ENCODE results near the gene MAGOH.
"Not testable (repeated sequence)": the region's sequence is repeated elsewhere in the genome, so short reads cannot be mapped to it uniquely, and the experiment has no call there.

The MAGOH gene

GRCh38 chr1:53219711-53220110 lies 18.6 kb downstream of the MAGOH start:
- DNase-seq, result peak; percentile 6

- DNase-seq, result no peak
These were observed 20.1 kb downstream of the MAGOH start for GRCh38 chr1:53218201-53218600.

DNA sequence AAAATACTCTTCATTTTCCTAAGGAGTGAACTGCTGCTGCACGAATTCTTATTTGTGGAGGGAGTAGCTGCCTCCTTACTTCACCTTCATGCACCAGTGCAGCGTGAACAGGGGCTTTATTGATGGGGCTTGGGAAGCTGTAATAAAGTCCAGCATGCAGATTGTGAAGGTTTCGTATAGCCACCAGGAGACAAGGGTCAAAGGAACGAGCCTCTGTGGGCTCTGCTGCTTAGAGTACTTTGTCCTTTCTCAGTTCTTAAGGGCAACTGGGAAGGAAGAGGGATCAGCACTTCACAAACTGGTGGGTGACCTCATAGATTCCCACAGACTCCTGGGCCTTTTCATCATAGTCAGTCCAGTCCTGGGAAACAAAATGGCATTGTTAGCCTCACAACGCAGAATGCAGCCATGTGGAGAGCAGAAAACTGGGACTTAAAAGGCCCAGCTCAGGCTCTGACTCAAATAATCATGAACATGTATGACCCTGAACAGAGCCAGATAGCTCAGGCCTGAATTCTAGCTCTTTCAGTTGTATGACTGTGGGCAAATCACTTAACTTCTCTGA lies 23.9 kb downstream of the MAGOH start:
- DNase-seq, result no peak

- DNase-seq, result no peak
These were observed 27.4 kb downstream of the MAGOH start for GRCh38 chr1:53210954-53211353.

GRCh38 chr1:53210352-53210751 lies 28.0 kb downstream of the MAGOH start:
- no peak for DNase-seq

DNA sequence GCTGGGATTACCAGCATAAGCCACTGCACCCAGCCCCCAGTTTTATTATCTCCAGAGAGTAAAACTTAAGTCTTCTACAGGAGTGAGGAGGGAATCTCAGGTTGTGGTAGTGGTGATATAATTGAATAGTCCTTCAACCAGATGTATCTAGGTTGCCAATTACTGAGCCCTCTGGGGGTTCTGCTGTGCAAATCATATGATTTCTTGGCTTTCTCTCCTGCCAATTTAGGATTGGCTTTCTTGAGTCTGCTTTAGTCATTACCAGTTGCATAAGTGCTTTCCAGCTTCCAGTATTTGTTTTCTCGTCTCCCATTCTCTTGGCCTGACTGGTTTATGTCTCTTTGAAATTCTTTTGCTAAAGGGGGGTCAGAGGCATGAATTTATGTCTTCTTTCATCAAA lies 30.6 kb downstream of the MAGOH start:
- no peak for DNase-seq

DNA sequence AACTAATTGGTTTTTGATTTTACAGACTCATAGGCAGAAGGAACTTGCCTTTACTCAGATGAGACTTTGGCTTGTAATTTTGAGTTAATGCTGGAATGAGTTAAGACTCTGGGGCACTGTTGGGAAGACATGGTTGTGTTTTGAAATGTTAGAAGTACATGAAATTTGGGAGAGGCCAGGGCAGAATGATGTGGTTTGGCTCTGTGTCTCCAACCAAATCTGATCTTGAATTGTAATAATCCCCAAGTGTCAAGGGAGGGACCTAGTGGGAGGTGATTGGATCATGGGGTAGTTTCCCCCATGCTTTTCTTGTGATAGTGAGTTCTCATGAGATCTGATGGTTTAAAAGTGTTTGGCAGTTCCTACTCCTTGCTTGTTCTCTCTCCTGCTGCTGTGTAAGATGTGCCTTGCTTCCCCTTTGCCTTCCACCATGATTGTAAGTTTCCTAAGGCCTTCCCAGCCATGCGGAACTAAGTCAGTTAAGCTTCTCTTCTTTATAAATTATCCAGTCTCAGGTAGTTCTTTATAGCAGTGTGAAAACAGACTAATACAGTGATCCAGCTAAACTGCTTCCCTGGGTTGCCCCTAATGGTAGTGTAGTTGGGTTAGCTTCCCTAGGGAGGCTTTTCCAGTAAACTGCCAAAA lies 31.5 kb downstream of the MAGOH start:
- DNase-seq, result no peak

DNA sequence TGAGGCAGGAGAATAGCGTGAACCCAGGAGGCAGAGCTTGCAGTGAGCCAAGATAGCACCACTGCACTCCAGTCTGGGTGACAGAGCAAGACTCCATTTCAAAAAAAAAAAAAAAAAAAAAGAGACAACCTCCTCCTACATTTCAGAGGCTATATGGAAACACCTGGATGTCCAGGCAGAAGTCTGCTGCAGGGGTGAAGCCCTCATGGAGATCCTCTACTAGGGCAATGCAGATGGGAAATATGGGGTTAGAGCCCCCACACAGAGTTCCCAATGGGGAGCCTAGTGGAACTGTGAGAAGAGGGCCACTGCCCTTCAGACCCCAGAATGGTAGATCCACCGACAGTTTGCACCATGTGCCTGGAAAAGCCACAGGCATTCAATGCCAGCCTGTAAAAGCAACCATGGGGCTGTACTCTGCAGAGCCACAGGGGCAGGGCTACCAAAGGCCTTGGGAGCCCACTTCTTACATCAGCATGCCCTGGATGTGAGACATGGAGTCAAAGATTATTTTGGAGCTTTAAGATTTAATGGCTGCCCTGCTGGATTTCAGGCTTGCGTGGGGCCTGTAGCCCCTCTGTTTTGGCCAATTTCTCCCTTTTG lies 32.1 kb downstream of the MAGOH start:
- DNase-seq, result peak; percentile 4

DNA sequence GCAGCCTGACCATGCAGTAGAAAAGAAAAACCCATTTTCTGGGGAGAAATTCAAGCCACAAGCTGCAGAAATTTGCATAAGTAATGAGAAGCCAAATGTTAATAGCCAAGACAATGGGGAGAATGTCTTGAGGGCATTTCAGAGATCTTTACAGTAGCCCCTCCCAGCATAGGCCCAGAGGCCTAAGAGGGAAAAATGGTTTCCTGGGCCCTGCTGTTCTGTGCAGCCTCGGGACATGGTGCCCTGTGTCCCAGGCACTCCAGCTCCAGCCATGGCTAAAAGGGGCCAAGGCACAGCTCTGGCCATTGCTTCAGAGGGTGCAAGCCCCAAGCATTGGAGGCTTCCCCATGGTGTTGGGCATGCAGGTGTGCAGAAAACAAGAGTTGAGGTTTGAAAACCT lies 32.8 kb downstream of the MAGOH start:
- not testable (repeated sequence) for DNase-seq

- no peak for DNase-seq
These were observed 34.9 kb downstream of the MAGOH start for GRCh38 chr1:53203466-53203865.

DNA sequence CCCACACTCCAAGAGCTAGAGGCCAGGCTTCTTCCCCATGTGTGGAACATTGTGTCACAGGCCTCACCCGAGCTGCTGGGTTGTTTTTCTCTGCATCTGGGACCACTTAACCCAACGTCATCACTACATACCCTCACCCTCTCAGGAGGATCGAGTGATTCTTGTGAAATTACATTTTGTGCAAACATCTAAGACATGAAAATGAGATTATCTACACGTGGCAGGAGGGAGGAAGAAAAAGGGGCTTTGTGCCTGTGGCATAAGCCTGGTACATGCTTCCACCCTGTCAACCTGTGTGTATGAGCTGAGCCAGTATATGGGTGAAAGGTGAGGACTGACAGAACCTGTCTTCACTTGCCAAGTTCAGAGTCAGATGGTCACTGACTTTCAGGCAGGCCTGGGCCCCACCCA lies 40.1 kb downstream of the MAGOH start:
- DNase-seq, result no peak

- DNase-seq, result no peak
These were observed 40.8 kb downstream of the MAGOH start for GRCh38 chr1:53197291-53198200.

DNA sequence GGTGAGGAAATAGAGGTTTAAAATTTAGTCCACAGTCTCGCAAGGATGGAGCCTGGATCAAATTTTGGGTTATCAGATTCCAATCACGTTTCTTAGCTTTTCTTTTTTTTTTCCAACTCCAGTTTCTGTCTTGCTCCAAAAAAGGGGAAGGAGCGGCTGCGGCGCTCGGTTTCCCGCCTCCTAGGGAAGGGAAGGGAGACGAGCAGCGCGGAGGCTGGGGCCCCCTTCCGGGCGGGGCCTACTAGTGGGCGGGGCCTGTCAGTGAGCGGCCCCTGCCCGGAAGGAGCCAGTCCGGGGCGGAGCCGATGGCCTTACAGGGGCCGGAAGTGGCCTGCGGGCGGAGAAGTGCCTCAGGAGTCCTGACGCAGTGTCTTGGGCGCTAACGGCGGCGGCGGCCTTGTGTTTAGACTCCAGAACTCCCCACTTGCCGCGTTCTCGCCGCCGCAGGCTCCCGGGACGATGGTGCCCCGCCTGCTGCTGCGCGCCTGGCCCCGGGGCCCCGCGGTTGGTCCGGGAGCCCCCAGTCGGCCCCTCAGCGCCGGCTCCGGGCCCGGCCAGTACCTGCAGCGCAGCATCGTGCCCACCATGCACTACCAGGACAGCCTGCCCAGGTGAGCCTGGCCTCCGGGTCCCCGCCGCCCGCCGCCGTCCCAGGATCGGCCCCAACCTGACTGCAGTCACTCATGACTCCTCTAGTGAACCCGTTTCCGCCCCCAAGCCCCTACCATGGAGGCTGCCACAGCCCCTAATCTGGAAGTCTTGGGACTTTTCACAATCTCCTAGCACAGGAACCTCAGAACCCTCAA lies 41.6 kb downstream of the MAGOH start, which contains the start of gene CPT2:
TSS of gene CPT2 (plus strand) at position 340 of the 806 bp plus-strand sequence. CDS start at position 460, 120 bp downstream.
- DNase-seq, result peak; percentile 95

DNA sequence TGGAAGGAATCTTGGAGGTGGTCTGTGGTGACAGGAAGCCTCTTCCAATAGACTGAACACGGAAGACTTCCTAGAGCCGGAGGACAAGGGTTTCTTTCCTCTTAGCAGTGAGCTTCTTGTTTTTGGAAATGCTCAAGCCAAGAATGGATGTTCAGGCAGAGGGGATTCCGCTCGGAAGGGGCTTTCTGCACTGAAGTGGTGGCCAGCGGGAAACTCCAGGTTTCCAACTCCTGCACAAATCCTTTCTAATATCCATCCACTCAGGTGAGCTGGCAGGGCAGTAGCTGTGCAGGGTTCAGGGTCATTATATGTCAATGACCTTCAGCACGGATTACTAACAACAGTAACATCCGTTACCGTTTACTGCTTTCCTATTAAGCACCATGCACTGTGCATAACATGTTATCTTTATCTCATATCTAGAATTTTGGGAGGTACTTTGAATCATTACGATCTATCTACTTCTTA lies 42.3 kb downstream of the MAGOH start:
- peak; percentile 32 for DNase-seq

DNA sequence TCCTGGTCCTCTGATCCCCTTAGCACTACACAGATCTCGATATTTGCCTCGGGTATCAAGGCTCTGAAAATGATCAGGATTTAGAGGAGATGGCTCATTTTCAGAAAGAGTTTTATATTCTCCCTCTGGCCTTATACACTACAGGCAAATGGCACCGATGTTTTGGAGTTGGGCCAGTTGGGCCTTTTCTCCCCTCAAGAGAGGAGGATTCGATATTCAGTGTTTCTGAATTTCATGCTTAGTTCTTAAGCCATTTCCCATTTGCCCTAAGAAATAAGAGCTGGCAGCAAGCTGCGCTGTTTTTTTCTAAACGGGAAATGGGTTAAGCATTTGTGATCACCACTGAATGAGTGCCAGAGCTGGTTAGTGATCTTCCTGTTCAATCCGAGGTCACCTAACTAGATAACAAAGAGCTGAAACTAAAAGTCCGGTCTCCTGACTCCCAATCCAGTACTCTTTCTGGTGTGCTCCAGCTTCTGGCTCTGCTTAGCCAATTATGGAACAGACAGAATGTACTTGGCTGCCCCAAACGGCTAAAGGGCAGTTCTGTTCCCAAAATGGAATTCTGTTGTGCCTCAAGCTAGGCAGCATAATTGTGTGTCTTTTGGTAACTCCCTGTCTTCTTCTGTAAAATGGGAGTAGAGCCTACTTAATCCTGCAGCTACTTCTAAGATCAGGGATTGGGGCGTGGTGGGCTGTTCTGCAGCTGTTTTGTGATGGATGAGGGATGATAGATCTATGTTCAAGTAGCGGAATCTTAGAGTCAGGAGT lies 42.9 kb downstream of the MAGOH start:
- DNase-seq, result no peak

GRCh38 chr1:53190210-53190611 lies 48.1 kb downstream of the MAGOH start:
- DNase-seq, result no peak

GRCh38 chr1:53189061-53189460 lies 49.3 kb downstream of the MAGOH start:
- no peak for DNase-seq

GRCh38 chr1:53188099-53188498 lies 50.2 kb downstream of the MAGOH start:
- DNase-seq, result no peak

- DNase-seq, result no peak
These were observed 50.9 kb downstream of the MAGOH start for GRCh38 chr1:53187401-53187800.

GRCh38 chr1:53186533-53186932 lies 51.8 kb downstream of the MAGOH start:
- no peak for DNase-seq

DNA sequence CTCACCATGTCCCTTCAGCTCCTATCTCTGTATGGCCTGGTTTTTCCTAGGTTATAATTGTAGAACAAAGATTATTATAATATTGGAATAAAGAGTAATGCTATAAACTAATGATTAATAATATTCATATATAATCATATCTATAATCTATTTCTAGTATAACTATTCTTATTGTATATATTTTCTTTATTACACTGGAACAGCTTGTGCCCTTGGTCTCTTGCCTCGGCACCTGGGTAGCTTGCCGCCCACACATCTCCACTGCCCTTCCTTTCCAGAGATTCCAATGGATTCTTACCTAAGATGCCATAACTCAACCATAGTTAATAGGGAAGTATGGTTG lies 52.4 kb downstream of the MAGOH start:
- DNase-seq, result not testable (repeated sequence)
